H1 (cell line): Measurements from ENCODE around the gene ELAVL2. TPM values are rescaled to one million over a fixed set of nuclear protein-coding genes. Genes with fewer than 3 reads are reported as not detected.

Experiments used
- CTCF ChIA-PET: fragments of 300-600 bp; sonication (Branson Sonifier 250); formaldehyde crosslinking; loops from one replicate; lab custom pipeline; 2021; ENCODE audit not compliant: partially characterized antibody; lab: Charles Lee
- POLR2A ChIA-PET: fragments of 300-600 bp; sonication (Branson Sonifier 250); formaldehyde crosslinking; loops from one replicate; lab custom pipeline; 2021; ENCODE audit warnings: inconsistent platforms; ENCODE audit not compliant: partially characterized antibody; lab: Charles Lee
- DNase-seq, 2 experiments: peaks; one replicate each; pipeline versions ENCODE4 v3.0.0 to v3.0.0-alpha.2; 2010 to 2022; ENCODE audit warnings: low spot score in 2 of 2, low read depth in 1 of 2, mixed read lengths in 1 of 2
- FAIRE-seq: peaks from 2 replicates; lab custom pipeline; 2011; peaks lifted over from hg19 to GRCh38; lab: Jason Lieb, UNC
- H2AFZ ChIP-seq: 2 replicates; pipeline ENCODE4 v1.8.1; 2012; ENCODE audit warnings: low read length, inconsistent platforms
- H2AK5ac ChIP-seq: 2 replicates; pipeline ENCODE4 v1.6.1; 2013; ENCODE audit warnings: low read depth, low read length
- H2BK120ac ChIP-seq: replicated peaks from 2 replicates; pipeline ENCODE3; 2013; ENCODE audit warnings: low read depth, low read length, inconsistent platforms
- H2BK12ac ChIP-seq: 2 replicates; pipeline ENCODE4 v1.6.1; 2013; ENCODE audit warnings: low read depth, low read length
- H2BK15ac ChIP-seq: 2 replicates; pipeline ENCODE4 v1.6.1; 2013; ENCODE audit warnings: low read length
- H2BK20ac ChIP-seq: 2 replicates; pipeline ENCODE4 v1.6.1; 2013; ENCODE audit warnings: low read length
- H2BK5ac ChIP-seq: 2 replicates; pipeline ENCODE4 v1.6.1; 2013; ENCODE audit warnings: low read depth, low read length
- H3K14ac ChIP-seq: 2 replicates; pipeline ENCODE4 v1.6.1; 2013; ENCODE audit warnings: inconsistent platforms; ENCODE audit not compliant: insufficient read length
- H3K18ac ChIP-seq: 2 replicates; pipeline ENCODE4 v1.6.1; 2013; ENCODE audit warnings: low read length; ENCODE audit errors: extremely low read depth
- H3K23ac ChIP-seq: 2 replicates; pipeline ENCODE4 v1.6.1; 2013; ENCODE audit warnings: inconsistent platforms; ENCODE audit not compliant: insufficient read length
- H3K23me2 ChIP-seq: 2 replicates; pipeline ENCODE4 v1.6.1; 2013; ENCODE audit warnings: low read depth, low read length
- H3K27ac ChIP-seq: 2 replicates; pipeline ENCODE4 v1.6.1; 2011; ENCODE audit warnings: low read depth, low read length, inconsistent platforms
- H3K27me3 ChIP-seq, 4 experiments: replicated peaks in 1 of 4; 1 replicate in 1 of 4; 2 replicates in 3 of 4; pipeline versions ENCODE4 v1.6.1 to v1.8.1; 2011 to 2013; ENCODE audit warnings: low read length in 3 of 4, mild to moderate bottlenecking in 3 of 4, inconsistent platforms in 2 of 4, mixed read lengths in 2 of 4, moderate library complexity in 1 of 4; ENCODE audit not compliant: control insufficient read depth in 3 of 4, insufficient read depth in 3 of 4; ENCODE audit errors: extremely low read depth in 1 of 4
- H3K36me3 ChIP-seq, 4 experiments: 2 replicates each; pipeline versions ENCODE4 v1.6.1 to v1.8.1; 2011 to 2013; ENCODE audit warnings: mild to moderate bottlenecking in 4 of 4, low read length in 3 of 4, moderate library complexity in 2 of 4, control low read depth in 1 of 4, inconsistent platforms in 1 of 4; ENCODE audit not compliant: insufficient read depth in 4 of 4, control insufficient read depth in 2 of 4
- H3K4ac ChIP-seq: replicated peaks from 2 replicates; pipeline ENCODE3; 2013; ENCODE audit warnings: low read length, low read depth, mixed read lengths, inconsistent platforms; ENCODE audit not compliant: insufficient read length
- H3K4me1 ChIP-seq, 4 experiments: replicated peaks in 1 of 4; 1 replicate in 1 of 4; 2 replicates in 3 of 4; pipeline versions ENCODE4 v1.6.1 to v1.8.1; 2011 to 2013; ENCODE audit warnings: low read length in 3 of 4, inconsistent platforms in 2 of 4, mixed read lengths in 1 of 4; ENCODE audit not compliant: insufficient read depth in 4 of 4, control insufficient read depth in 3 of 4
- H3K4me2 ChIP-seq, 2 experiments: 2 replicates each; pipeline versions ENCODE4 v1.6.1 to v1.8.1; 2011 to 2013; ENCODE audit warnings: low read depth in 2 of 2, low read length in 2 of 2, control low read depth in 1 of 2, inconsistent platforms in 1 of 2, mild to moderate bottlenecking in 1 of 2; ENCODE audit not compliant: insufficient read depth in 1 of 2
- H3K4me3 ChIP-seq, 4 experiments: fragments of 200-600, 300-600 bp in 1 of 4; sonication (generic), shearing (Covaris generic), sonication (Bioruptor Twin) in 1 of 4; 2 replicates each; pipeline versions ENCODE4 v1.5.1 to v1.8.1; 2011 to 2016; ENCODE audit warnings: low read length in 4 of 4, low read depth in 3 of 4, control low read depth in 2 of 4, inconsistent platforms in 2 of 4, mild to moderate bottlenecking in 2 of 4, mixed read lengths in 1 of 4, moderate library complexity in 1 of 4; ENCODE audit not compliant: insufficient read depth in 2 of 4; ENCODE audit errors: extremely low read depth in 1 of 4
- H3K56ac ChIP-seq: replicated peaks from 2 replicates; pipeline ENCODE3; 2013; ENCODE audit warnings: low read depth, mild to moderate bottlenecking, mixed read lengths, low read length, inconsistent platforms; ENCODE audit not compliant: insufficient read length
- H3K79me1 ChIP-seq: 2 replicates; pipeline ENCODE4 v1.6.1; 2013; ENCODE audit warnings: low read depth, low read length, control low read depth
- H3K79me2 ChIP-seq, 2 experiments: 2 replicates each; pipeline versions ENCODE4 v1.6.1 to v1.8.1; 2012 to 2013; ENCODE audit warnings: low read length in 2 of 2, mild to moderate bottlenecking in 2 of 2, inconsistent platforms in 1 of 2; ENCODE audit not compliant: insufficient read depth in 2 of 2, control insufficient read depth in 1 of 2
- H3K9ac ChIP-seq, 4 experiments: replicated peaks in 1 of 4; 1 replicate in 1 of 4; 2 replicates in 3 of 4; pipeline versions ENCODE4 v1.6.1 to v1.8.1; 2011 to 2013; ENCODE audit warnings: low read depth in 3 of 4, low read length in 3 of 4, control low read depth in 2 of 4, mild to moderate bottlenecking in 2 of 4, moderate library complexity in 2 of 4, inconsistent platforms in 1 of 4; ENCODE audit errors: extremely low read depth in 1 of 4
- H3K9me3 ChIP-seq, 2 experiments: 2 replicates each; pipeline versions ENCODE4 v1.6.1 to v1.8.1; 2012 to 2013; ENCODE audit warnings: mild to moderate bottlenecking in 2 of 2, moderate library complexity in 2 of 2, control low read depth in 1 of 2, inconsistent platforms in 1 of 2, low read depth in 1 of 2, low read length in 1 of 2, mixed read lengths in 1 of 2; ENCODE audit not compliant: insufficient read depth in 2 of 2
- H4K20me1 ChIP-seq, 2 experiments: replicated peaks in 1 of 2; 2 replicates each; pipeline versions ENCODE3 to v1.8.1; 2011 to 2013; ENCODE audit warnings: inconsistent platforms in 2 of 2, low read length in 2 of 2, mild to moderate bottlenecking in 1 of 2; ENCODE audit not compliant: insufficient read depth in 2 of 2, control insufficient read depth in 1 of 2
- H4K5ac ChIP-seq: 2 replicates; pipeline ENCODE4 v1.6.1; 2013; ENCODE audit warnings: low read length, low read depth, mixed read lengths, inconsistent platforms; ENCODE audit not compliant: insufficient read length
- H4K8ac ChIP-seq: 2 replicates; pipeline ENCODE4 v1.8.0; 2013; ENCODE audit warnings: mild to moderate bottlenecking, moderate library complexity, low read length, inconsistent platforms; ENCODE audit not compliant: insufficient read depth; ENCODE audit errors: extremely low read depth
- H4K91ac ChIP-seq: replicated peaks from 2 replicates; pipeline ENCODE3; 2013; ENCODE audit warnings: low read length, mixed read lengths, inconsistent platforms; ENCODE audit not compliant: insufficient read length
- EP300 ChIP-seq, 2 experiments: IDR thresholded peaks; 1 replicate in 1 of 2; 2 replicates in 1 of 2; pipeline ENCODE4 v1.6.1; 2011 to 2012; ENCODE audit warnings: low read depth in 2 of 2, low read length in 2 of 2, mild to moderate bottlenecking in 2 of 2, borderline replicate concordance in 1 of 2, inconsistent platforms in 1 of 2, moderate library complexity in 1 of 2
- EZH2 ChIP-seq: fragments of 200-600 bp; sonication (generic); IDR thresholded peaks from 2 replicates; pipeline ENCODE4 v1.7.1; 2012; ENCODE audit warnings: low read depth, mild to moderate bottlenecking, moderate library complexity, low read length, inconsistent platforms; ENCODE audit not compliant: severe bottlenecking
- HDAC2 ChIP-seq, 2 experiments: fragments of 300-600 bp in 1 of 2; sonication (generic) in 1 of 2; IDR thresholded peaks; 2 replicates each; pipeline ENCODE4 v1.6.1; 2011 to 2012; ENCODE audit warnings: low read depth in 2 of 2, low read length in 2 of 2, mild to moderate bottlenecking in 2 of 2, moderate library complexity in 2 of 2, borderline replicate concordance in 1 of 2, inconsistent platforms in 1 of 2
- JUN ChIP-seq: IDR thresholded peaks from 2 replicates; pipeline ENCODE4 v1.6.1; 2011; ENCODE audit warnings: low read depth, mild to moderate bottlenecking, improper control_type of control experiment, low read length
- JUND ChIP-seq: IDR thresholded peaks from 2 replicates; pipeline ENCODE4 v1.6.1; 2011; ENCODE audit warnings: mild to moderate bottlenecking, improper control_type of control experiment, low read length
- KDM1A ChIP-seq: fragments of 200-600, 300-600 bp; sonication (generic); IDR thresholded peaks from 2 replicates; pipeline ENCODE4 v1.7.1; 2016; ENCODE audit warnings: mild to moderate bottlenecking, low read length, borderline replicate concordance
- POU5F1 ChIP-seq: IDR thresholded peaks from 2 replicates; pipeline ENCODE4 v1.6.1; 2011; ENCODE audit warnings: low read depth, mild to moderate bottlenecking, low read length, moderate library complexity
- RAD21 ChIP-seq, 2 experiments: IDR thresholded peaks in 1 of 2; conservative IDR thresholded peaks in 1 of 2; 2 replicates each; pipeline ENCODE4 v1.6.1; 2011; ENCODE audit warnings: low read depth in 2 of 2, low read length in 2 of 2, improper control_type of control experiment in 1 of 2, inconsistent platforms in 1 of 2, mild to moderate bottlenecking in 1 of 2, moderate library complexity in 1 of 2
- SAP30 ChIP-seq: fragments of 300-600 bp; sonication (generic); IDR thresholded peaks from 2 replicates; pipeline ENCODE4 v1.7.1; 2012; ENCODE audit warnings: low read length, moderate library complexity, mild to moderate bottlenecking, inconsistent platforms; ENCODE audit not compliant: insufficient read depth, insufficient replicate concordance
- SIRT6 ChIP-seq: IDR thresholded peaks from one replicate; pipeline ENCODE4 v1.7.1; 2012; ENCODE audit warnings: low read length, inconsistent platforms
- TBP ChIP-seq: IDR thresholded peaks from 2 replicates; pipeline ENCODE4 v1.6.1; 2011; ENCODE audit warnings: low read depth, low read length, improper control_type of control experiment
- TEAD4 ChIP-seq: IDR thresholded peaks from 2 replicates; pipeline ENCODE4 v1.6.1; 2012; ENCODE audit warnings: low read depth, low read length, inconsistent platforms, mixed read lengths
- WGBS, 2 experiments: shearing (Covaris generic) in 1 of 2; methylation state at CpG; one replicate each; pipeline versions ENCODE4 v1.1.6 to v1.1.7; 2013 to 2015; ENCODE audit warnings: low lambda C conversion rate in 2 of 2, mixed read lengths in 2 of 2, inconsistent platforms in 1 of 2, low coverage in 1 of 2, missing lambda C conversion rate in 1 of 2; ENCODE audit not compliant: insufficient replicate concordance in 2 of 2, insufficient coverage in 1 of 2, insufficient read length in 1 of 2; ENCODE audit errors: extremely low coverage in 1 of 2, missing lambda C conversion rate in 1 of 2; 5-methylcytosine and 5-hydroxymethylcytosine counted together
- polyA plus RNA-seq, 7 experiments: library from polyadenylated mRNA; depleted of rRNA in 3 of 7; stranded (reverse) in 5 of 7; unstranded in 2 of 7; fragments of >200 nt in 5 of 7; fragments of 200-250 nt in 2 of 7; gene quantifications; 1 replicate in 5 of 7; 2 replicates in 1 of 7; 4 replicates in 1 of 7; pipeline versions ENCODE4 v1.2.1 to v1.2.3, GENCODE V29; 2011 to 2013; ENCODE audit warnings: missing spikeins in 2 of 7, mixed read lengths in 2 of 7
- total RNA-seq: library from RNA; stranded (reverse); fragmentation: NEBNext Ultra II Directional; extraction: Animal tissue kit (Norgen Biotek cat#: 25700); gene quantifications from 2 replicates; pipeline ENCODE4 v1.2.1, GENCODE V29; 2021

ELAVL2 gene
- total and polyA plus RNA-seq, 2 of the 8 experiments (the other 6 are each of a cell fraction or from before 2014, with no cell fraction given), result 4.9 to 21.9 TPM

DNA sequence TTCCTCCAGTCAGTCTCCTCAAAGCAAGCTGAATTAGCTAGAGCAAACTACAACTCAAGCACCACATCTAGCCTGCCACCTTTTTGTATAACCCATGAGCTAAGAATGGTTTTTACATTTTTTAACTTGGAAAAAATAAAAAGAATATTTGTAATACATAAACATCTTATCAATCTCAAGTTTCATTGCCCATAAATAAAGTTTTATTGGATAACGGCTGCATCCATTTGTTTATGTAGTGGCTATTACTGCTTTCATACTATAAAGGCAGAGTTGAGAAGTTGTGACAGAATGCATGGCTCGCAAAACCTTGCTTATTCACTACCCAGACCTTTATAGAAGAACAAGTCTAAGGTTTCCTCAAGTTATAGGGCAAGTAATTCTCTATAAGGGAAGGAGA lies 95.7 kb downstream of the ELAVL2 start:
- H3K4ac ChIP-seq, result no peak overlapping the region
- no peaks in the 10 kb centered on the region for H3K9me3 ChIP-seq
- H3K27me3 ChIP-seq, result no peaks in the 10 kb centered on the region
- no peak overlapping the region for H2BK12ac ChIP-seq
- H3K18ac ChIP-seq, result no peak overlapping the region
- peaks cover 0 to 8% (median 0%) of the 10 kb centered on the region in 4 experiments; a peak in 2 of 7 replicates for H3K4me1 ChIP-seq
- no peak overlapping the region for H3K4me2 ChIP-seq
- no peak overlapping the region for H4K8ac ChIP-seq
- no peak for DNase-seq
- no peak overlapping the region for H3K27ac ChIP-seq
- peaks cover 0 to 2% of the 10 kb centered on the region in 2 experiments for H4K20me1 ChIP-seq
- no peaks in the 10 kb centered on the region for H3K23me2 ChIP-seq
- H2AK5ac ChIP-seq, result no peak overlapping the region
- peaks cover 0 to 5% (median 1%) of the 10 kb centered on the region in 4 experiments; a peak in 2 of 8 replicates for H3K36me3 ChIP-seq
- H4K5ac ChIP-seq, result no peak overlapping the region
- H3K79me2 ChIP-seq, result peaks cover 0 to 88% of the 10 kb centered on the region in 2 experiments; a peak in 2 of 4 replicates
- no peak overlapping the region for H3K23ac ChIP-seq
- WGBS, 2 experiments, result 93% methylated on average over 2 of the region's 2 CpGs; no CpG with 5 or more reads in 1 of the 2 experiments
- POLR2A ChIA-PET, result no interaction called here
- H2BK5ac ChIP-seq, result no peak overlapping the region
- no peak for FAIRE-seq
- H3K14ac ChIP-seq, result no peak overlapping the region
- H2BK15ac ChIP-seq, result no peak overlapping the region
- CTCF ChIA-PET, result no interaction called here
- TF ChIP-seq TEAD4, result no peak
- no peak for TF ChIP-seq EP300 (IDR thresholded peaks at IDR 0.05; ENCODE audit: borderline replicate concordance in 1 of 2, low read depth in 2 of 2, low read length in 2 of 2)
- no peak for TF ChIP-seq SAP30
- TF ChIP-seq SIRT6, result no peak
- TF ChIP-seq POU5F1, result no peak
- no peak for TF ChIP-seq RAD21 (IDR thresholded peaks at IDR 0.05 in 1 of 2, conservative IDR thresholded peaks at IDR 0.05 in 1 of 2; ENCODE audit: low read depth in 2 of 2, low read length in 2 of 2)
- no peak for TF ChIP-seq TBP
- TF ChIP-seq JUND, result no peak
- TF ChIP-seq HDAC2 (IDR thresholded peaks at IDR 0.05; ENCODE audit: borderline replicate concordance in 1 of 2, low read depth in 2 of 2, low read length in 2 of 2), result no peak
- TF ChIP-seq EZH2, result no peak
- TF ChIP-seq KDM1A, result no peak
- no peak for TF ChIP-seq JUN
- no peak overlapping the region for H2BK120ac ChIP-seq
- H3K9ac ChIP-seq, result no peak overlapping the region
- H3K79me1 ChIP-seq, result no peaks in the 10 kb centered on the region; the same call in 1 of the 2 replicates
- H3K56ac ChIP-seq, result no peak overlapping the region
- H4K91ac ChIP-seq, result no peak overlapping the region
- H2BK20ac ChIP-seq, result no peak overlapping the region
- H2AFZ ChIP-seq, result no peak overlapping the region
- H3K4me3 ChIP-seq, result no peak overlapping the region
